ENCODE measurements around the gene GLRX.
"Not testable (repeated sequence)": the region's sequence is repeated elsewhere in the genome, so short reads cannot be mapped to it uniquely, and the experiment has no call there.

GLRX gene, protein sequence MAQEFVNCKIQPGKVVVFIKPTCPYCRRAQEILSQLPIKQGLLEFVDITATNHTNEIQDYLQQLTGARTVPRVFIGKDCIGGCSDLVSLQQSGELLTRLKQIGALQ

DNA sequence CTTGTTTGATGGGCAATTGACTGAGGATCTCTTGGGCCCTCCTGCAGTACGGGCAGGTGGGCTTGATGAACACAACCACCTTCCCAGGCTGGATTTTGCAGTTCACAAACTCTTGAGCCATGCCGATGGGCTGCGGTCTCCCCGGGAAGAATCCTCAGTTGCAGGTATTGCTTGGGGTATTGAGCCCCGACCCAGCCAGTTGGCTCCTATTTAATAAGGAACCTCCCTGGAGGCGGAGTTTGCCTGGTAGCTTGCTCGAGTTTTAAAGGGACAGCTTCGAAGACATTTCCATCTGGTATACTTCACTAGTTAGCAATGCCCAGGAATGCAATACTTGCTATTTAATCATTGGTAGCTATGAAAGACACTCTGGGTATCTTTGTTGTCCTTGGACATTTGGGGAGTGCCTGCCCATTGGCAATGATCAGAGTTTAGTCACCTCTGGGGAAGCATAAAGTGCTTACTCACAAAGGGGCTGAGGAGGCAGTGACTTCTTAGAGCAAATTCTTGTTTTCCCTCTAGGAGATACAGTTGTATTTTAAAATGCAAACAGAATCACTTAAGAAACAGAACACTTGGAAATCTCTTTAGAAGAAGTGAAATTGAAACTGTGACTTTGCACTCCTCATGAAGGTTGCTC lies at the start of gene GLRX:
Gene GLRX (minus strand): TSS at position 185 of the 640 bp plus-strand sequence. CDS start 64 bp downstream, at position 121.
- no peak for DNase-seq

DNA sequence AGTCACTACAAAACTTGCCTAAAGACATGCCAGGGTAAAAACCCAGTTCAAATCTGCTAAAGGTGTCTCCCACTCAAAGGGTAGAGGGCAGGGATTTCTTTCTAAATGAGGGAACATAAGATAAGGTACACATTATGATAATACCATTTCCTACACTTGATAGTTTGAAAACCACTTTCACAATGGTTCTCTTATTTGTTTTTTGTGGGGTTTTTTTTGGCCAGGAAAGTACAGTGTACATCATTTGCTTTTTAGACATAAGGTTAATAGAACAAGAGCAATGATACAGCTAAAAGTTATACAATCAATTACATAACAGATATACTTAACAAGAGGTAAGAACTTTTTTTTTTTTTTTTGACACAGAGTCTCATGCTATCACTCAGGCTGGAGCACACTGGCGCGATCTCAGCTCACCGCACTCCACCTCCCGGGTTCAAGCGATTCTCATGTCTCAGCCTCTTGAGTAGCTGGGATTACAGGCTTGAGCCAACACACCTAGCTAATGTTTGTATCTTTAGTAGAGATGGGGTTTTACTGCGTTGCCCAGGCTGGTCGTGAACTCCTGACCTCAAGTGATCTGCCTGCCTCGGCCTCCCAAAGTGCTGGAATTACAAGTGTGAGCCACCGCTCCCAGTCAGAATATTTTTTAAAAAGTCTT lies 48.8 kb upstream of the GLRX start:
- DNase-seq: no peak

DNA sequence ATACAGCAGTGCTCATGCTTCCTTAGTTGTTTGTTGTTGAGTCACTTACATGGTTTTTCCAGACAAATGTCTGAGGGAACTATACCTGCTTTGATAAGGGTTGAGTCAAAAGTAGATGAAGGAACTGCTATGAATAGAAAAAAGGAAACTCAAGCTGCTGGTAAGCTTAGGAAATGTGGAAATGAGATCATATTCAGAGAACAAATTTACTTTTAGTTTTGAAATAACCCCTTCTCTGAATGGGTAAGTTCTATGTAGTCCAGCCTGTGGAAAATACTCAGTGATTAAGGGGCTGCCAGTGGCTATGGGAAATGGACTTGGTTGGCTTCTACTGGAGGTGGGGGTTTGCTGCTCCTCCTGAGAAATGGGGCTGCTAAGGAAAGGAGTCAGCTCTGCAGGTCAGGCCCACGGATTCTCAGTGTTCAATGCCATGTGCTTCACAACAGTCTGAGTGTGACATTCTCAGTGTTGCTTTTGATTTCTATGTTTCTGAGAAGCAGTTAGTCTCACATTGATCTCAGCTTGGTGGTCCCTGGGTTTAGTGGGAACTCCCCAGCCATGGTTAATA lies 47.7 kb upstream of the GLRX start:
- peak; percentile 18 for DNase-seq

DNA sequence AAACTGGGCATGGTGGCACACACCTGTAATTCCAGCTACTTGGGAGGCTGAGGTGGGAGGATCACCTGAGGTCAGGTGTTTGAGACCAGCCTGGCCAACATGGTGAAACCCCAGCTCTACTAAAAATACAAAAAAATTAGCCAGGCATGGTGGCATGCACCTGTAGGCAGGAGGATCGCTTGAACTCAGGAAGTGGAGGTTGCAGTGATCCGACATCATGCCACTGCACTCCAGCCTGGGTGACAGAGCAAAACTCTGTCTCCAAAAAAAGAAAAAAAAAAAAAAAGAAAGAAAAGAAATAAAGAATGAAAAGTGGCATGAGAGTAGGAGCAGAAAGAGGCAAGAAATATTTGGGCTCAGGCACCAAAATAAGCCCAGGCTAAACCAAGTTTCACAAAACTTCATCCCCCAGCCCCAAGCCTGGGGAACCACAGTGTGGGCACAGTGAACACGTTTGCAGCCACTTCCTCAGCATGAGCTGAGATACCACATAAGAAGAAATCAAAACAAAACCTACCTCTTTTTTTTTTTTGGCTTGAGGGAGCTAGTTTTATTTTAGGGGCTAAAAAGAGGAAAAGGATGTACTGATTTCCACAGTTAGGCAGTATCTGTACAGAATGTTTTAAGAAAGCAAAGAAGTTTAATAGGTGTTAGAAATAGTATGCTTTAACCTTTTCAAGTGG lies 46.8 kb upstream of the GLRX start:
- not testable (repeated sequence) for DNase-seq

DNA sequence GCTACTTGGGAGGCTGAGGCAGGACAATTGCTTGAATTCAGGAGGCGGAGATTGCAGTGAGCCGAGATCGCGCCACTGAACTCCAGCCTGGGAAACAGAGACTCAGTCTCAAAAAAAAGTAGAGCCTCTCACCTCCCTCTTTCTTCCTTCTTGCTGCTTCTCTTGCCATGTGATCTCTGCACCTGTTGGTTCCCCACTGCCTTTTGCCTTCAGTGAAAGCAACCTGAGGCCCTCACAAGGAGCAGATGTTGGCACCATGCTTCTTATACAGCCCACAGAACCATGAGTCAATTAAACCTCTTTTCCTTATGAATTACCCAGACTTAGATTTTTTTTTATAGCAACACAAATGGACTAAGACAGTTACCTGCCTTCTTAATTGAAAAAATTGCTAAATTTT lies 45.6 kb upstream of the GLRX start:
- no peak for DNase-seq

DNA sequence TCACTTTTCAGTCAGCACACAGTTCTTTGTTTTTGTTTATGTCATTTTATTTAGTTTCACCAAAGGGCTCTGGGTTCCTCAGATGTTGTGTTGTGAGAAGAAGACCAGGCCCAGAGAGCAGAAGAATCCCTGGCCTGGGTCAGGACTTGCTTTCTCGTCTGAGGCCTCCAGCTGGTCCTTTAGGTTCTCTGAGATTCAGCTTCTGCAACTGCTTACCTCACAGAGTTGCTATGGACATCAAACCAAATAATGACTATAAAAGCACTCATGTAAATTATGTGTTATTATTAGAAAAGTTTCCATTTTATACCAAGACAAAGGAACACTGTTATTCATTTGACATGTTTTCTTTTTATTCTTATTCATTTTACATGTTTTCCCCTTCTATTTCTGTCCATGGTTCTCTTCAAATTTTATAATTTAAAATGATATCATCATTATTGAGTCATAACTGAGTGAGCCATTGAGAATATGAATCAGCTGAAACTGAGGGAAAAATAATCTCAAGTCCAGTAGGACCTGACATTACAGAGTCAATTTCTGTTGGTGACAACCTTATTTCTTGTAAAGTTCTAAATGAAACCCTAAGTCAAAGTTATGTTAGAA lies 44.0 kb upstream of the GLRX start:
- no peak for DNase-seq

DNA sequence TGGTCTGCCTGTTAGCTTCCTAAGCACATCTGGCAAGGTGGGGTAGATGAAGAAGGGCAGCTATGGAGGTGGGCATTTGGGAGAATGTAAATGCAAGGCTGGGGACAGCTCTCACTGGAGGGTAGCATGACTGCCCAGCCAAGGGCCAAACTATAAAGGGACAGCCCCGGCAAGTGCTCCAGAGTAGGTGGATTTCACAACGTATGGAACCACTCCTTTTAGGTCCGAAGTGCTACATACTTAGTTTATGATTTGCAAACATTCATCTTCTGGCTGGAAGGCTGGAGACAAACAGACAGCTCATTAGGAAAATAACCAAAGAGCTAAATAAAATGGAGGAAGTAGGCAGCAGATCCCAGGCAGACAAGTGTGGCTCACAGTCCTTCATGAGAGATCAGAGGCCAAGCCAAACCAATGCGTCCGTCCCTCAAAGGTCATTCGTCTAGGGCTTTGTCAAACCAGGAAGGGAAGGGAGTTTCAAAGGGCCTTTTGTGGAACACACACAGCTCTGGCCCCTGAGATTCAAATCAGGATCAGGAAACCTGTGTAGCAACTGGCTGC lies 42.5 kb upstream of the GLRX start:
- DNase-seq: no peak

DNA sequence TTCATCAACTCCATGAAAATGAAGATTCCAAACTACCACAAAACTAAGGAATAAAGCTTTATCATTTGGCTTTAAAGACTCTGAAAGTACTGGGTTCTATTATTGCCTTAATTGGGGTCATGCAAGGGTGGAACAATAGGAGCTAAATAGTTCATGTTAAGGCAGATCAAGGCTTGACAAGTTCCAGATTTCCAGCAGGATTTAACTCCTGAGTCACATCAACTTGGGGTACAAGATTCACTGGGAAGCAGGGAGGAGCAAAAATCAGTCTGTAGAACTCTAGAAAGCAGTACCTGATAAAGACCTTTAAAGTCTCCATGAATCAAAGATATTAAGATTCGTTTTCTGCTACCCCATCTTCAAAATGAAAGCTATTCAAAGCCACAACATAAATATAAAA lies 41.9 kb upstream of the GLRX start:
- no peak for DNase-seq

DNA sequence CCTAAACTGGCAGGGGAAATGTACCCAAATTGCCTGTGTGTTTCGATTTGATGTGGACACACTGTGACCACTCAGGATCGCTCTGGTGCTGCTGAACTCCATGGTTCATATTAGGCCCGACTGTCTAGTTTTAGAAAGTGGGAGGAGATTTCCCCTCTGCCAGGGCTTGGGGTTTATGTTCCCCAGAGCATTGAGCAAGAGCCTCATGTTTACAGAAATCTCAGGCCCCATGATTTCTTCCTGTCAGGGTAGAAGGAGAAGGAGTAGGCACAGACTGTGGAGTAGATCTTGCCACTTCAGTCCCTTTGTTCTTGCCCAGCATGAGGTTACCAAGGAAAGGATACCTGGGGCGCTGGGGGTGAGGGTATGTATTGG lies 40.8 kb upstream of the GLRX start:
- peak; percentile 10 for DNase-seq

DNA sequence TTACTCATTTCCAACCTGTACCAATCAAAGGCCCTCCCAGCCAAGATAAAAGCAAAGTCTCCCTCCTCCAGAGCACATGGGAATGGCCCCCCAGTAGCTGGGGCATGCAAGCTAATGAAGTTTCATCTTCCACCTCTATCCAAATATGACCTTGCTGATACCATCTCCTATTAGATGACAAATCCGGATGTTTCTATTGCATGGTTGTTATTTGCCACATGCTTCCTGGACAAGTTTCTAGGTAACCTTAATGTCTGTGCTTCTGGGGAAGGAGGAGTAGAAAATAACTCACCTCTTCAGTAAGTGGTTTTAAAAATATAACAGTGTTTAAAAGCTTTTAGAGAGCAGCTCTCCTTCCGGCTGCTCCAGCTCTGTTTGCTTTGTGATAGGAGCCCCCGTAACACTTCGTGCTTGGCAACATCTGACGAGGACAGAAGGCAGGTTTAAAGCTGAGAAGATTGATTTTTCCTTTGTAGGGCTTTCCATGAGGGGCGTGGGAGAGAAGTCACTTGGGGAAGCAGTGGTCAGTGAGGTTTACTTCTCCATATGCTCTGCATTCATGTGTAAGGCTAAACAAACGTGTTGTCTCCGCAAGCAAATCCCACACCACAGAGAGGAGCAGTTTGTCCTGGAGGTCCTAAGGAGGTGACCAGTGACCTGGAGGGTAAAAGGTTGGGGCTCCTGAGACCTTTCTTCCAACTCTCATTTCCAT lies 40.3 kb upstream of the GLRX start:
- DNase-seq: no peak

DNA sequence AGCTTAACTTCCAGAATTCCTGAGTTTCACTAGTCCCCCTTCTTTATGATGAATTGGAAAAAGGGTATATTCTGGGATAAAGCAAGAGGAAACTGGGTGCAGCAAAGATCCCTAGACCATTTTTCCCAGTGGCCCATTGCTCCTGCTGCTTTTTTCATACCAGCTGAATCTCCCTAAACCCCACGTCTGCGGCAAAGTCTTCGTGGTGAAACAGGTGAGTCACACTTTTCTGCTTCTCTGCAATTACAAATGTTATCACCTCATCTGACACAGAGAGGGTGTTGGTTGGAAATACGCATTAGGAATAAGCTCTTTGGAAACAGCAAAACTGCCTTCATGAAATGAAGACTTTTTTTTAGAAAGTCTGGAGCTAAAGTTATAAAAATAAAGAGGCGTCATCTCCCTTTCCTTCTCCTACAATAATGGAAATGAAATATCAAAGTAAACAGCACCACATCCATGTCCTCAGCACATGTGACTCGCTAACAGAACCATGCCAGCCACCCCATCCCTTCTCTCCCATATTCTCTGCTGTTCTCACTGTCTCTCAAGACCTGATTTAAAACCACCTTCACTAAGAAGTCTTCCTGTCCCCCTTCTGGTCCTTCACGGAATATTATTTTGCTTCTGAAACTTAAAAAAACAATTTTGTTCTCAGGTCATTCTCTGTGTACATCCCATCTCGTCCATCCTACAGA lies 39.5 kb upstream of the GLRX start:
- no peak for DNase-seq

DNA sequence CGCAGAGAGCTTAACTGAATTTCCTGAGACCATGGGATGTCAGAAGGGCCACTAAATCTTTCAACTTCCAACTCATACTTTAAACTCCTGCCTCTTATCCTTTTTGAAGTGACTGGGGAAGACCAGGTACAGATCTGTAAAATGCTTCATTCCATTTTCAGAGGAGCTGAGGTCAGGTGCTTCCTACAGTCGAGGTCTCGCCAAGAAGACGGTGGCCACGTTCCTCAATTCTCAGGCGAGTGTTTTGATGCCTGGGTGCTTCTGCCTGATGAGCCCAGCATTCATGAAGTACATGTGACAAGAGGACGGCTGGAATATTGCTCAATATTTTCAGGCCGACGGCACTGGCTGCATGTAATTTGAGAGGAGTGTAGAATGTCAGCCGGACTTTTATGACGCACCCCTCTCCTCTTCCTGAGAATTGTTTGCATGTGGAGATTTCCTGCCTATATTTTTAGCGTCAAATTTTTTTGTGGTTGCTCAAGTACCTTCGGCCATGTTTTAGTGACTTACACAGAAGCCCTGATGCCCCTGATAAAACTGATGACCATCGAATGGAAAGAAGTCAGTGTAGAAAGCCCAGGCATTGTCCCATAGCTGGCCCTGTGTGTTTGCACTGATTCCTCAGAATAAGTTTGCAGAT lies 38.8 kb upstream of the GLRX start:
- DNase-seq: peak; percentile 24

DNA sequence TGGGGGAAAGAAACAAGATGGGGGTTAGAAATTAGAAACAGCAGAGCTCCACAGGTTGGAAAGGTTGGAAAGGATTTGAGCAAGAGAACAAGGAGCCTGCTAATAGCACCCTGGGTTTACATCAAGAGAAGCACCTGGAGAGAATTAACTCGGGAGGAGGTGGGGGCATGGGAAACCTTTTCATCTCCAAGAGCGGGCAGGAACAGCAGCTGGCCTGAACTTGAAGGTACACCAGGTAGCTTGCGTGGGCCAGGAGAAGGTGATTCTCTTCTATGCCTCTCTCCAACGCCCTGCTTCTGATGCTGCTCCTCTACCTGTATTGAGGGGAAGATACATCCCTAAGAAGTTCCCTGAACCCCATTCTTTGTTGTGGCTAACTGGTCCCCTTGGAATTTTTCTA lies 37.1 kb upstream of the GLRX start:
- DNase-seq: no peak

DNA sequence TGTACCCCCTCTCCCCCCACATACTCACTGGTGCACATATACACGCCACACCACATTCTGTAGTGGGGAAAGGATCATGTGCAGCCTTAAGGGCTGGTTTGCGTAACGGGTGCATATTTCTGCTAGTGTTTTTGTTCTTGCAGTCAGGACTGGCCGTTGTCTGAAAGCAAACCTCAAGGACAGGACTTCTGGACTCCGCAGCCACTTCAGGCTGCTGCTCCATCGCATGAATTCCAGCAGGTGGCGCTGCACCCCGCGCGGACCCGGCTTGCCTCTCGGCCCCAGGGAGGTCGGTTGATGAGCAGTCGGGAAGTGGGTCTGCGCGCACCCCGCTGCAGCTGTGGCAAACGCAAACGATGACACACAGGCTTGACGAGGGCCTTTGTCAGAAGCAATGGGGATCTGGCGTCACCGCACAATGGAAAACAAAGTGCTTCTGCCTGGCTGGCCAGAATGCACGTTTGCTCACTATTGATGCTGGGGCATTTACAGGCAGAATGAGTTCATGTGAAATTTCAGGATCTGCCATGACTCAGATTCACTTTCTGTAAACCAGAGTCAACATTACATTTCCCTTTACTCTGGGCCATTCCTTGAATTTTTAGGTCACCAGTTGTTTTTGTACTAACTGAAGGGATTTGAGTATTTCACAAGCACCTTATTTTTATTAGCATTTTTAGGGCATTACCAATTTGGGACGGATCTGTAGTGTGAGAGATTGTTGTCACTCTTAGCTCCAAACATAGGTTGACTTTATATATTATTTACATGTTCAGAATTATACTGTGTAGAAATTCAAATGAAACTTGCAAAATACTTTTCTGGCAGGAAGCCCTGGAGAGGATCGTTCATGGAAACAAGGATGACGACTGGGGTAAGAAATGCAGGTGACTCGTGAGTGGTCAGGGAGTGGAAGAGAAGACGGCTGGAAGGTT lies 36.4 kb upstream of the GLRX start:
- DNase-seq: peak; percentile 62

DNA sequence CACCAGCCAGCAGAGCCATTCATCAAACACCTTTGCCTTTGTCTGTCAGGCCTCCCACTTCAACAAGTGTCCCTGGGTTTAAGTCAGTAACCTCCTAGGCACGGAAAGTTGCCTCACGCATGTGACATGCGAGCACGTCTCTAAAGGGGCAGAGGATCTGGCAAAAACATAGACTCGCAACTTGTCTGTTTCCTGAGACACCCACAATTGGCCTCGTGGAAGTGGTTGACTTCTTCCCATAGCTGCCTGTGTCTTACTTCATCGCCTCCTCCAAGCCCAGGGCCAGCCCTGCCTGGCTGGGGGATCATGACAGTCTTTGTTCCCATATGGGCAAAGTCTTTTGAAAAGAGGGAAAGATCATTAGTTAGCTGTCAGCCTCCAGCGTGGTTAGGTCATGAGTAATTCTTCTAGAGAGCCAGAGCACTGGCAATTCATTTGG lies 35.5 kb upstream of the GLRX start:
- DNase-seq: no peak

DNA sequence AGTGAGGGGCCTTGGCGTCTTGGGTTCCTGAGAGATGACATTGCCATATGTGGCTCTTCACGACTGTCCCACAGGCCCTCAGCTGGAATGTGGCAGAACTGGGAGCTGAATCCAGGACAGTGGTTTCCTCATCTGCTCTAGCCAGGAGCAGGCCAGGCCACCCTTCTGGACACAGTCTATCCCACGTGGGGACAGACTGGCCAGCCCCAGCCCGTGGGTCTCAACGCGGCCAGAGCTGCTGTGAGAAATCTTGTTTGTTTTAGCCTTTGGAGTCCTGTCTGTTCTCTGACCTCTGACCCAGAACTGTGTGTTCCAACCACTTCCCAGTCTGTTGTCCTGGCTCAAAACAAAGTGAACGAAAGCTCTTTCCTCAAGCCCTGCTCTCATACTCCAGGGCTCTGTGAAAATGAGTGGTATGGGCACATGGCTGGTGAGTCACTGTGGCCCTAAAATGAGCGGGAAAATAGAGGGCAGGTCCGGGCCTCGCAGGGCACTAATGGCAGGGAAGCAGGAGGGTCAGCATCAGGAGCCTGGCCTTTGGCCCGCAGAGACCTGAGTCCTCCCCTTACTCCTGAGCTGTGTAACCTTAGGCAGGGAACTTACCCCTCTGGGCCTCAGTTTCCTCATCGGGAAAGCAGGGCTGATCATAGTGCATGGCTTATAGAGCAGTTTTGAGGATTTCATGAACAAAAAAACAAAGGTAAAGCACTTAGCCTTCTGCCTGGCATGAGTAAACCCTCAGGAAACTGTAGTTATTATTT lies 34.8 kb upstream of the GLRX start:
- no peak for DNase-seq

DNA sequence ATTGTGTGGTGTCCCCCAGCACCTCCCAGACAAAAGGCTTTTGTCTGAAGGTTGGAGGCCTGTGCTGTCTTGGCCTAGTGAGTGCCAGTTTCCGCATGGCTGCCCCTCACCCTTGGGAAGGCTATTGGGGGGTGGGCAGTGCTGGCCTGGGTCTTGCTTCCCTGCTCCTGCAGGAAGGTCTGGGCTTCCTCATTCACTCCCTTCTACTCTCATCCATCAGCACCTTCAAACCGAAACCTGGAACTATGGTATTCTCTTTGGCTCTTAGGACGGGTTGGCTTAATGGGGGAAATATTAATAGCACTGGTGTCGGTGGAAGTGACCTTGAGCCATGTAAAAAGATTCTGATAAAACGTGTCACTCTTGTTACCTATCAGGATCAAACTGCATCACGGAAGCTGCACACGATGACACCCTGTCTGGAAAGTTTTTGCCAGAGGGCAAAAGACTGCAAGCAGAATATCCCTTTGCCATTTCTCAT lies 34.0 kb upstream of the GLRX start:
- no peak for DNase-seq

DNA sequence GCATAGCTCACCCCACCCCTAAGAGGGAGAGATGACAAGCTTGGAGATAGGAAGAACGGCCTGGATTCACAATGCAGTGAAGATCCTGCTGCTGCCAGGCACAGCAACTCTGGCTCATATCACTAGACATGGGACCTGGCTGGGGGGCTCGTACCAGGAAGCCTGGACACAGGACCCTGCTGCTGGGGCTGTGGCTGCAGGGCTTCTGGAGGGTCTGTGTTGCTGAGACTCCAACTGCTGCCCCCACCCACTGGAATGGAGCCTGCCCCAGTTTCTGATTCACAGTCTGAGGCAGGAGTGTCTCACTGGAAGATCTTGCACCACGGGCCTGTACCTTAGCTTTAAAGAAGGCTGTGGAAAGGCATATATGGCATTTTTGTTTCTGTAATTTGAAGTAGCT lies 31.0 kb upstream of the GLRX start:
- no peak for DNase-seq

DNA sequence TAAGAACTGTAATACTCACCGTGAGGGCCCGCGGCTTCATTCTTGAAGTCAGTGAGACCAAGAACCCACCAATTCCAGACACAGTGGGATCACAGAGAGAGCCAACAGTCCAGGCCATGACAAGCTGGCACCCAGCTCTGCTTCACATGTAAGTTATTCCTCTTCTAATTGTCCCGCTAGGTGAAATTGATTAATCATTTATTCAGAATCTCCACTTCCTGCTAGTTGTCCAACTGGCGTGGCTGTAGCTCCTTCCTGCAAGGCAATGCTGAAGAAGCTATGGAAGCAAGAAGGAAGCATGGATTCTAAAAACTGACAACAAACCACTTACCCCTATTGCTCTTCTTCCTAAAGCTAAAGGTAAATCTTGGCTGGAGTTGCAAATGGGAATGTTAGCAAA lies 30.0 kb upstream of the GLRX start:
- no peak for DNase-seq

All from SIG-M5 (cell line).